RCC 7860 (cell line): ENCODE measurements around the gene MAP3K20.
"Not testable (repeated sequence)": the region's sequence is repeated elsewhere in the genome, so short reads cannot be mapped to it uniquely, and the experiment has no call there.

Source experiments
- DNase-seq: peaks from one replicate; pipeline ENCODE4 v3.0.0-alpha.2; 2015; ENCODE audit warnings: low spot score
- FAIRE-seq: peaks from 2 replicates; lab custom pipeline; 2012; peaks lifted over from hg19 to GRCh38; lab: Jason Lieb, UNC

The MAP3K20 gene

GRCh38 chr2:173153301-173153885 is 77.7 kb downstream of the MAP3K20 start:
- no peak for FAIRE-seq
- DNase-seq = peak; percentile 42

- no peak for DNase-seq
- no peak for FAIRE-seq
Measured at GRCh38 chr2:173157676-173158293, 82.1 kb downstream of the MAP3K20 start.

DNA sequence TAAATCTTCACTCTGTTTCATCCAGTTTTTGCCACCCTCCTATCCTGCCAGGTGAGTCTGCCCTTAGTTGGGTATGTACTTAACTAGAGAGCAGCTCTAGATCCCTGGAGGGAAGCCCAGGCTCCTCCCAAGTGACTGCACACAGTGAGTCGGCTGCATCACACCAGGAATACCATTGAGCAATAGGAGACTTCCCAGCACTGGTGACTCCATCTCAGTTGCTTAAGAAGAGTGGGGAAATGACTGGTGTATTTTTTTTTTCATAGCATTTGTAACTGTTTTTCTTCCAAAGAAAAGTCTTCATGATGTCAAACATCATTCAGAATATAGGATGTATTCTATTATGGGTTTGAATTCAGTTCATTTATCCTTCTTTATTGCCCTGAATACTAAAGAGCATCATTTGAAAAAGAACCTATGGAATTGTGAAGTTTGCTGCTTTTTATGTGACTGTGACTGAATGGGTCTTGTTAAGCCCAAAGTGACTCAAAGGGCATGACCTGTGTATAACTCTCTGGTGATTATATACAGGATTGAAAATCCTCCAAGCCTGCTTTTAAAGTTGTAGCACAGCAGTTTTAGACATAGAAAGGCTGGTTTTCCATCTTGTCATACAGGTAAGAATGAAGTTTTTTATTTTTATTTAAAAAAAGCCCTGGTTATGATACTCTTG is 84.3 kb downstream of the MAP3K20 start:
- FAIRE-seq (peak; percentile 89), DNase-seq (peak; percentile 85)

DNA sequence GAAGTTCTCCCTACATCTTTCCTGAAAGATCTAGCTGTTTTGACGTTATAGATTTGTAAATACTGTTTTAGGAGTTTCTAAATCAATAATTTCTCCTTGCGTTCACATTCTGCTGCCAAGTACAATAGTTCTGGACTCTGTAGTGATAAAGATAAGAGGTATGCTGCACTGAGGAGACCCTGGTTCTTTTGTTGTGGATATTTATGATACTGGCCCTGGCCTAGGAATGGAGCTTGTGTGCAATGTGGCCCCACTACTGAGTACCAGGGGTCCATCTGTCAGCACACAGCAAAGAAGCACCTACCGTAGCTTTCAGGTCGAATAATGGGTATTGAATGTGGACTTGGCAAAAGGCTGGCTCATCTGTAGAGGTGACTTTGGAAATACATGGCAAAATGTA is 85.0 kb downstream of the MAP3K20 start:
- DNase-seq (no peak), FAIRE-seq (no peak)

DNA sequence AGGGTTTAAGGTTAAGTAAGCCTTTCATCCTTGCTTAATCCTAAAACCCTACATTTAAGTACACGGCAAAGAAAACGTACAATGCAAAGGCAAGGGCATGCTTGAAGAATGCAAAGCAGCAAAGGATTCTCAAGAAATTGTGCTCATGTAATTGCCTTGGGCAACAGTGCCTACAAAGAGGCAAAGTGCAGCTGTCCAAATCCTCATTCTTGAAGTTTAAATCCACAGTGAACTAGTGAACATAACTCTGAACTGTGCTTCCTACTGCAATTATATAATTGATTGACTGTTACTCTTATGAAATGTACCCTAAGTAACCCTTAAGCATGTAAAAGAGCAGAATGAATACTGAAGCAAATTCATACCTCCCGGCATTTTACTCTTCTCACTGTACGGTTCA is 85.4 kb downstream of the MAP3K20 start:
- FAIRE-seq = no peak
- no peak for DNase-seq

GRCh38 chr2:173161507-173161906 is 85.9 kb downstream of the MAP3K20 start:
- FAIRE-seq (no peak), DNase-seq (no peak)

DNA sequence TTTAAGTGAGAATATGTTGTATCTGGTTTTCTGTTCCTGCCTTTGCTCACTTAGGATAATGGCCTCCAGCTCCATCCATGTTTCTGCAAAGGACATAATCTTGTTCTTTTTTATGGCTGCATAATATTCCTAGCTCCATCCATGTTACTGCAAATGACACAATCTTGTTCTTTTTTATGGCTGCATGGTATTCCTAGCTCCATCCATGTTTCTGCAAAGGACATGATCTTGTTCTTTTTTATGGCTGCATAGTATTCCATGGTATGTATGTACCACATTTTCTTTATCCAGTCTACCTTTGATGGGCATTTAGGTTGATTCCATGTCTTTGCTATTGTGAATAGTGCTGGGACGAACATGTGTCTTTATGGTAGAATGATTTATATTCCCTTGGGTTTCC is 87.7 kb downstream of the MAP3K20 start:
- not testable (repeated sequence) for DNase-seq, FAIRE-seq

- FAIRE-seq = no peak
- no peak for DNase-seq
Measured at GRCh38 chr2:173164396-173164795, 88.8 kb downstream of the MAP3K20 start.

DNA sequence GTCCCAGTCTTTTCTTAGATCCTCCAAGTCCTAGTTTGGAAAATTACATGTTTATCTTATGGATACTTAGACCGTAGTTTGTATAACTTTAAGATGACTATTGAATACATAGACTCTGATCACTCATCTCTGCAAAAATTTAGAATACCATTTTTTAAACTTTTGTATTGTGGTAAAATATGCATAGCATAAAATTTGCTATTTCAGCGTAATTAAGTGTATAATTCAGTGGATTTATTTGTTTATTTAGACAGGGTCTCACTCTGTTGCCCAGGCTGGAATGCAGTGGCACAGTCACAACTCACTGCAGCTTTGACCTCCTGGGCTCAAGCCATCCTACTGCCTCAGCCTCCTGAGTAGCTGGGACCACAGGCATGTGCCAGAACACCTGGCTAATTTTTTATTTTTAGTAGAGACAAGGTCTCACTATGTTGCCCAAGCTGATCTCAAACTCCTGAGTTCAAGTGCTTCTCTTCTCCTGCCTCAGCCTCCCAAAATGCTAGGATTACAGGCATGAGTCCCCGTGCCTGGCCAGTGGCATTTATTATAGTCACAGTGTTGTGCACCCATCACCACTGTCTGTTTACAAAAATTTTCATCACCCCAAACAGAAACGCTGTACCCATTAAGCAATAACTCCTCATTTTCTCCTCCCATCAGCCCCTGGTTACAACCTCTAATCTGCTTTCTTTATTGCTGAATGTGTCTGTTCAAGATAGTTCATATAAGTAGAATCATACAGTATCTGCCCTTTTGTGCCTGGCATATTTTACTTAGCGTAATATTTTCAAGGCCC is 90.0 kb downstream of the MAP3K20 start:
- FAIRE-seq (no peak), DNase-seq (no peak)

DNA sequence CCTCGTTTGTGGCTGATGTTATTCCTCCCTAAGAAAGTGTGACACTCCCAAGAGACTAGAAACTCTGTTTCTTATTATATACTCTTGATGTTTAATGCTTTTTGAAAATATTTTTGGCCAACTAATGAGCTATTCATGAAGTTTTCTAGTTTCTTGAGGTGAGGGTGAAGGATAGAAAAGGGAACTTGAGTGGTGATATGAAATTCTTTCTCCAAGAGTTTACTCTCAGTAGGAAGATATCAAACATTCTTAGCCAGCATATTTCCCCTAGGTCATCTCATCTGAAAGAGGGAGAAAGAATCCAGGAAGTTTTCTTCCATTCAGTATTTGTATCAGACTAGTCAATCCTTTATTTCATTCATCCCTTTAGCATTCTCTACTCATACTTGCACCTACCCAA is 95.7 kb downstream of the MAP3K20 start:
- FAIRE-seq (no peak), DNase-seq (no peak)

GRCh38 chr2:173171924-173172643 is 96.4 kb downstream of the MAP3K20 start:
- DNase-seq = no peak
- no peak for FAIRE-seq

- not testable (repeated sequence) for FAIRE-seq, DNase-seq
Measured at GRCh38 chr2:173174339-173174738, 98.7 kb downstream of the MAP3K20 start.

GRCh38 chr2:173175222-173175621 is 99.6 kb downstream of the MAP3K20 start:
- FAIRE-seq (no peak), DNase-seq (no peak)

GRCh38 chr2:173181982-173182381 is 106.3 kb downstream of the MAP3K20 start:
- DNase-seq (no peak), FAIRE-seq (no peak)

DNA sequence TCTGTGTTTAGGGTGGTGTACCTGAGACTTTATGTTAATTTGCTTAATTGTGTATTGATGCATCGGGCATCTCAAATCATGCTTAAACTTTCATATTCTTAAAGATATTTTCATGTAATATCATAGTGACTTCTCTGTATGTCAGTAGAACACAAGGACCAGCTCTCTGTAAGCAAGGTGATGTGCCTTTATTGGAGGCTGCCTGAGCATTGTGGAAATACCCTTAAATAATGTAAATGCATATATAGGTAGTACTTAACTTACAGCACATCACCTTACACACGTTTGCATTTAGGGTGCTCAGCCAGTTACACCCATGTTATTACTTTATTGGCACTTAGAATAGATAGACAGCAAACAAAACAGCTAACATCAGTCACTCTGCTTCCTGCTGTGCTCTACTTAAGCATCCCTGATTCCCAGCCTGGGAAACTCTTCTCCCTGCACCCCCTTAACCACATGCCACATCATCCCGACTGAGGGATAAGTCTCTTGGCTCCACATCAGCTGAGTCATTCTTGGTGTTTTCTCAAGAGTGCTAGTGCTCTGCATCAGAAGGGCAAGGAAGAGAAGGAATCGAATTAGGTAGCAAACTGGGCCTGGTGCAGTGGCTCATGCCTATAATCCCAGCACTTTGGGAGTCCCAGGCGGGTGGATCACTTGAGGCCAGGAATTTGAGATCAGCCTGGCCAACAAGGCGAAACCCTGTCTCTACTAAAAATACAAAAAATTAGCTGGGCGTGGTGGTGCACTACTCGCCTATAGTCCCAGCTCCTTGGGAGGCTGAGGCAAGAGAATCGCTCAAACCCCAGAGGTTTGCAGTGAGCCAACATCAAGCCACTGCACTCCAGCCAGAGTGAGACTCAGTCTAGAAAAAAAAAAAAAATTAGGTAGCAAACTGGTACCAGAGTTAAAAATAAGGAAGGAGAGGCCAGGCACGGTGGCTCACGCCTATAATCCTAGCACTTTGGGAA is 108.7 kb downstream of the MAP3K20 start:
- FAIRE-seq (peak; percentile 98), DNase-seq (peak; percentile 92)

DNA sequence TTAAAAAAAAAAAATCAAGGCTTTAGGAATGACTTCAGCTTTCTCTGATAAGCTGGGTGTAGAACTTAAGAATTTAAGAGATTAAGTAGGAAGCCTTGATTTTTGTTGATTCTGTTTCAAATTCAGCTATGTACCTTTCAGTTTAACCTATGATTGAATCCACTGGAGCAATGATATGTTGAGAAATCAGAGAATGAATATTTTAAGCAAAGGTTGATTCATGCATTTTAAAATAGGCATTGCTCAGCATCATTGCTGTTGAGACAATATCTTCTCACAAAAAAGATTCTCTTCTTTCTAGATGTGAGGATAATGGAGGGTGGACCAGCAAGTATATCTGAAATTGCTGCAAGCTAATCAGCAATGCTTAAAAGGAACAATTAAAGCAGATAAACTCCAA is 109.8 kb downstream of the MAP3K20 start:
- DNase-seq (no peak), FAIRE-seq (no peak)

- FAIRE-seq (peak; percentile 75), DNase-seq (peak; percentile 20)
Measured at GRCh38 chr2:173187941-173188788, 112.5 kb downstream of the MAP3K20 start.

- FAIRE-seq (peak; percentile 95), DNase-seq (peak; percentile 90)
Measured at GRCh38 chr2:173191601-173192000, 116.0 kb downstream of the MAP3K20 start.

GRCh38 chr2:173192071-173192470 is 116.4 kb downstream of the MAP3K20 start:
- FAIRE-seq (no peak), DNase-seq (no peak)
